Measurements from ENCODE around the gene SAMD4B.
"Not testable (repeated sequence)": the region's sequence is repeated elsewhere in the genome, so short reads cannot be mapped to it uniquely, and the experiment has no call there.

SAMD4B gene

GRCh38 chr19:39334444-39334976 lies 7.7 kb upstream of the SAMD4B start:
- no peak for DNase-seq

- DNase-seq = no peak
These were observed 7.1 kb upstream of the SAMD4B start for GRCh38 chr19:39335168-39335548.

GRCh38 chr19:39336483-39336882 lies 5.7 kb upstream of the SAMD4B start:
- no peak for DNase-seq

GRCh38 chr19:39339674-39340073 lies 2.5 kb upstream of the SAMD4B start:
- no peak for DNase-seq

GRCh38 chr19:39340156-39340555 lies 2.1 kb upstream of the SAMD4B start:
- not testable (repeated sequence) for DNase-seq

- DNase-seq = peak in 14 of 56 donors; percentile 42 to 73 (median 54)
These were observed 997 bp upstream of the SAMD4B start for GRCh38 chr19:39341129-39341718.

GRCh38 chr19:39342647-39343305 lies 555 bp downstream of the SAMD4B start:
- peak in 4 of 56 donors; percentile 23 to 52 (median 28) for DNase-seq

- DNase-seq = no peak
These were observed 3.7 kb downstream of the SAMD4B start for GRCh38 chr19:39345956-39346355.

- no peak for DNase-seq
These were observed 5.3 kb downstream of the SAMD4B start for GRCh38 chr19:39347332-39348164.

GRCh38 chr19:39349326-39349725 lies 7.1 kb downstream of the SAMD4B start:
- DNase-seq = no peak

GRCh38 chr19:39350156-39350555 lies 7.9 kb downstream of the SAMD4B start:
- DNase-seq = no peak

- DNase-seq = peak in 1 of 56 donors; percentile 33
These were observed 9.4 kb downstream of the SAMD4B start for GRCh38 chr19:39351537-39352064.

- DNase-seq = peak in 13 of 56 donors; percentile 6 to 53 (median 19)
These were observed 10.4 kb downstream of the SAMD4B start for GRCh38 chr19:39352381-39353255.

- peak in 27 of 56 donors; percentile 4 to 87 (median 40) for DNase-seq
These were observed 13.0 kb downstream of the SAMD4B start for GRCh38 chr19:39355253-39355652.

- DNase-seq = no peak
These were observed 13.9 kb downstream of the SAMD4B start for GRCh38 chr19:39356073-39356472.

- DNase-seq = no peak
These were observed 14.4 kb downstream of the SAMD4B start for GRCh38 chr19:39356647-39357046.

GRCh38 chr19:39359026-39359425 lies 16.8 kb downstream of the SAMD4B start:
- DNase-seq = no peak

- no peak for DNase-seq
These were observed 18.4 kb downstream of the SAMD4B start for GRCh38 chr19:39360599-39360998.

- peak in 1 of 56 donors; percentile 16 for DNase-seq
These were observed 20.7 kb downstream of the SAMD4B start for GRCh38 chr19:39362682-39363657.
